ENCODE results near the gene KLF6. TPM values are rescaled to one million over a fixed set of nuclear protein-coding genes. Genes with fewer than 3 reads are reported as not detected.

Gene KLF6
- total RNA-seq, 4 donors from 2014 or later: 156 to 226 (median 189) TPM

- H3K4me1 ChIP-seq: peaks cover 0 to under 1% (median 0%) of the 10 kb centered on the region in 4 donors
- no peak overlapping the region for H3K4me3 ChIP-seq
- no peaks in the 10 kb centered on the region for H3K36me3 ChIP-seq
- H3K9me3 ChIP-seq: no peaks in the 10 kb centered on the region
- no peak for TF ChIP-seq CTCF (IDR thresholded peaks at IDR 0.05)
- no peak for TF ChIP-seq EP300 (IDR thresholded peaks at IDR 0.05)
- no peak for TF ChIP-seq POLR2A (IDR thresholded peaks at IDR 0.05)
- WGBS, 2 donors: 79 to 87% methylated on average over 10 of the region's 10 CpGs
- H3K27me3 ChIP-seq: no peaks in the 10 kb centered on the region
- no peak overlapping the region for H3K27ac ChIP-seq
- DNase-seq (ENCODE audit: low spot score in 2 of 2): no peak
Measured at GRCh38 chr10:3820255-3820654, 35.2 kb upstream of the KLF6 start.

GRCh38 chr10:3816995-3817394, 32.0 kb upstream of the KLF6 start:
- TF ChIP-seq CTCF (IDR thresholded peaks at IDR 0.05) (no peak), POLR2A (IDR thresholded peaks at IDR 0.05) (no peak), EP300 (IDR thresholded peaks at IDR 0.05) (no peak)
- Histone ChIP-seq H3K4me3 (no peak overlapping the region), H3K4me1 (peaks cover 0 to 2% (median under 1%) of the 10 kb centered on the region in 4 donors), H3K27me3 (no peaks in the 10 kb centered on the region), H3K27ac (no peak overlapping the region), H3K9me3 (no peaks in the 10 kb centered on the region), H3K36me3 (no peaks in the 10 kb centered on the region)
- DNase-seq (ENCODE audit: low spot score in 2 of 2): no peak
- 82 to 87% methylated on average over 5 of the region's 5 CpGs for WGBS, 2 donors

DNA sequence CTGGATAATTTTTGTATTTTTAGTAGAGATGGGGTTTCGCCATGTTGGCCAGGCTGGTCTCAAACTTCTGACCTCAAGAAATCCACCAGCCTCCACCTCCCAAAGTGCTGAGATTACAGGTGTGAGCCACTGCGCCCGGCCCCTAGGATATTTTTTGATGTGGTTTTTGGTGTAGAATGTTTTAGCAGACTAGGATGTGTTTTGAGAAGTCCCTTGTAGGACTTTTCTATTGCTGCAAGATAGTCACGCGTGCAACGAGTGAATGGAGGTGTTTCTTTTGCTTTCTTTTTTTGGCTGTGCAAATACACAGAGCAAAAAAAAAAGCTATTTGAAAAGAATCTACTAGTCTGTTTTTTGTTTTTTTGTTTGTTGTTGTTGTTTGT, 29.8 kb upstream of the KLF6 start:
- H3K9me3 ChIP-seq: no peaks in the 10 kb centered on the region
- no peaks in the 10 kb centered on the region for H3K27me3 ChIP-seq
- H3K4me3 ChIP-seq: no peak overlapping the region
- DNase-seq (ENCODE audit: low spot score in 2 of 2): no peak
- no peak for TF ChIP-seq EP300 (IDR thresholded peaks at IDR 0.05)
- H3K27ac ChIP-seq: no peak overlapping the region
- 91 to 99% methylated on average over 6 of the region's 6 CpGs for WGBS, 2 donors
- peaks cover 0 to 21% (median 14%) of the 10 kb centered on the region in 4 donors for H3K4me1 ChIP-seq
- H3K36me3 ChIP-seq: no peaks in the 10 kb centered on the region

DNA sequence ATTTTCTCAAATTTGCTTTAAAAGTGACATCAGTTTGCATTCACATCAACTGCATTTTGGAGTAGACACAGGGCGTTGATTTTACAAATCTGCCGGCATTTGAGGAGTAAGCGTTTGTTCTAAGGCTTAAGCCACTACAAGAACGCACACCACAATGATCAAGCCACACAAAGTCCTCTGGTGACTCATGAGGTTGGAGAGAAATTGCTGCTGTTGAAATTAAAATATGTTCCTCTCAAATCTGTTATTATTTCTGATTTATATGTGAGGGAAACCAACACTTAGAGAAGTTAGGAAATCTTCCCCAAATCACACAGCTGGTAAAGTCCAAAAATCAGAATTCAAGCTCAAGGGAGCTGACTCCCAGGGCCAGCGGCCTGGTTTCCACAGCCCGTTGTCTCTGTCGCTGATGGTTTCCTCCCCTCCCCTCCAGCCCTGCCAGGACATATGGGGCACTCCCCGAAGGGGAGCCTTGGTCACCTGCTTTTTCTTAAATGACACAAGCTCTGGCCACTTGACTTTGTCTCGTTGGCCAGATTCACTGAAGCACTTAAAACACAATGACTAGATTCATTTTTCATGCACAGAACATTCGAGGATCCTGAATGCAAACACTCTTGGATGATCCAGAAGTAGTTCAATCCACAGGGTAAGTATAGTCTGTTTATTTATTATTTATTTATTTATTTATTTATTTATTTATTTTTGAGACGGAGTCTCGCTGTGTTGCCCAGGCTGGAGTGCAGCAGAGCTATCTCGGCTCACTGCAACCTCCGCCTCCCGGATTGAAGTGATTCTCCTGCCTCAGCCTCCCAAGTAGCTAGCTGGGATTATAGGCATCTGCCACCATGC, 29.2 kb upstream of the KLF6 start:
- WGBS, 2 donors: 86 to 90% methylated on average over 15 of the region's 15 CpGs
- TF ChIP-seq EP300 (IDR thresholded peaks at IDR 0.05): no peak
- no peak for TF ChIP-seq CTCF (IDR thresholded peaks at IDR 0.05)
- no peak for TF ChIP-seq POLR2A (IDR thresholded peaks at IDR 0.05)
- H3K4me1 ChIP-seq: peaks cover 0 to 27% (median 14%) of the 10 kb centered on the region in 4 donors
- DNase-seq (ENCODE audit: low spot score in 2 of 2): no peak
- H3K36me3 ChIP-seq: no peaks in the 10 kb centered on the region
- H3K27ac ChIP-seq: peak overlapping the region in 3 of 4 donors; percentile 10 to 33 (median 22)
- no peaks in the 10 kb centered on the region for H3K9me3 ChIP-seq
- no peak overlapping the region for H3K4me3 ChIP-seq
- H3K27me3 ChIP-seq: no peaks in the 10 kb centered on the region

- WGBS, 2 donors: 96% methylated on average over 4 of the region's 4 CpGs
- Histone ChIP-seq H3K4me1 (peaks cover 0 to 29% (median 19%) of the 10 kb centered on the region in 4 donors), H3K27ac (peak overlapping the region in 2 of 4 donors; percentile 1 to 10), H3K9me3 (no peaks in the 10 kb centered on the region), H3K27me3 (no peaks in the 10 kb centered on the region), H3K36me3 (no peaks in the 10 kb centered on the region), H3K4me3 (no peak overlapping the region)
- DNase-seq (ENCODE audit: low spot score in 2 of 2): no peak
- TF ChIP-seq POLR2A (IDR thresholded peaks at IDR 0.05) (no peak), EP300 (IDR thresholded peaks at IDR 0.05) (no peak), CTCF (IDR thresholded peaks at IDR 0.05) (no peak)
Measured at GRCh38 chr10:3813267-3813666, 28.3 kb upstream of the KLF6 start.

Measured in tibial nerve (tissue), 4 donors.